Activated T-cell treated with anti-CD3 and anti-CD28 coated beads, Interleukin-2, amount 50 U/mL, for 1 hour (primary cell): ENCODE data around the gene MLXIP.
"Not testable (repeated sequence)": the region's sequence is repeated elsewhere in the genome, so short reads cannot be mapped to it uniquely, and the experiment has no call there.

Experiments used
- DNase-seq: peaks from one replicate; pipeline ENCODE4 v3.0.0-alpha.2; 2020

The MLXIP gene

DNA sequence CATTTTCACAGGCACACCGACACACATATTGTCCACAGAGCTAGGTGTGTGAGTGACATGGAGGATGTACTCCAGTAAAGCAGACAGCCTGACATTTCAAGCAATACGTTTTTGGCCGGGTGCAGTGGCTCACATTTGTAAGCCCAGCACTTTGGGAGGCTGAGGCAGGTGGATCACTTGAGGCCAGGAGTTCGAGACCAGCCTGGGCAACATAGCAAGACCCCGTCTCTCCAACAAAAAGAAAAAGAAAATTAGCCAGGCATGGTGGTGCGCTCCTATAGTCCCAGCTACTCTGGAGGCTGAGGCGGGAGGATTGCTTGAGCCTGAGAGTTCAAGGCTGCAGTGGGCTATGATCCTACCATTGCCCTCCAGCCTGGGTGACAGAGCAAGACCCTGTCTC is 22.1 kb upstream of the MLXIP start:
- DNase-seq: not testable (repeated sequence)

DNA sequence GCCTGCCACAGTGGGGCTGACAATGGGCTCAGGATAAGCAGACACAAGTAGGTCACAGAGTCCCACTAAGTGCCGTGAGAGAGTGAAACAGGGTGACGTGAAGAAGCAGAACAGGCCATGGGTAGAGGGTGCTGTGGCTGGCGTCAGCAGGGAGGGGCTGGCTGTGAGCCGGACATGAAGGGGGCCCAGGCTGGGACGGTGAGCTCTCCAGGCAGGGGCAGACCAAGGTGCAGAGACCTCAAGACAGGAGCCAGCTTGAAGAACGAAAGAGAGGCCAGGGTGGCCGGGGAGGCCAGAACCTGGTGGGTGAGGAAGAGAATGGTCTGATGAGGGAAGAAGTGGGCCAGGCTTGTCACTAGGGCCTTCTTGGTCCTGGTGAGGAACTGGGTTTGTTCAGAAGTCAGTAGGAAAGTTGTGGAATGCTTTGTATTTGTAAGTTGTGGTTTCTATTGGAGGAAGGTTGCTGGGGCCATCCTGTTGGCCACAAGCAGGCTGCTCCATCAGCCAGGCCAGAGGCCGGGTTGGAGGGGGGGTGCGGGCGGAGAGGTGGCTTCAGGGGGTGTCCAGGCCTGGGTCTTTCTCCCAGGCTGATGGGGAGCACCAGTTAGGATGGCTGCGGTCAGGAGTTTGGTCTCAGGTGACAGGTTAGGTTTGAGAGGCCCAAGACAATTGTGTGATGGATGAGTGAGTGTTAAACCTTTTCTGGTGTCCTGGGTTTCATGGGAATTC is 21.4 kb upstream of the MLXIP start:
- no peak for DNase-seq

GRCh38 chr12:122057769-122058168 is 20.8 kb upstream of the MLXIP start:
- DNase-seq: no peak

GRCh38 chr12:122058549-122059149 is 19.9 kb upstream of the MLXIP start:
- no peak for DNase-seq

DNA sequence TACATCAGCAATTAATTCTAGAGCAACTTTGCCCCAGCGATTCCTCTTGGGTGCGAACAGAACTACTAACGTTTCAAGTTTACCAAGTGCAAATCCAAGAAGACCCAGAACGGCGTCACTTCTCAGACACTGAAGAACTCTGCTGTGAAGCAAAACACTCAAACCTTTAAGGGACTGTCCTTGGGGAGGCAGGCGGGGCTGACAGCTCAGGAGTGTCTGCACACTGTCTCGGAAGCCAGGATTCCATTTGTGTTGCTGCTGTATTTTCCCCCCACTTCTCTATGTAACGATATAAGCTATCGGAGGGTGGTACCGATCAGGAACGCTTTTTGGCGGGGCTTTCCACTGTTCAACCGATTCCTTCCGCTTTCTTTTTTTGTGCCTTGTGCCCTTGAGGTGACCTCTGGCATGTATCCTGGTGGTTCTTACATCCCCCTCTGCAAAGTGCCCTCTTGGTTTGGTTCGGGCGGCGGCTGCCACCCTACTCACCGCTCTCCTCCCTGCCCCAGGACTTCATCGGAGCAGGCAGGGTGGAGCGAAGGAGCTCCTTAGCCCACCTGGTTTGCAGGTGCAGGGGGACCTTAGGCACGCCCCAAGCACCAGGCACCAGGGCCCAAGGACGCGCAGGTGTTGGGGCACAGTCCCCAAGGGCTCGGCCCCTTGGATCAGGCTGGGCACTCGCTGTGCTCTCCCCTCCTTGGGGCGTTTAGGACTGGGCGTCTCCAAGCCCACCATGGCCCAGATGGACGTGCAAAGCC is 19.2 kb upstream of the MLXIP start:
- no peak for DNase-seq

GRCh38 chr12:122060081-122060501 is 18.5 kb upstream of the MLXIP start:
- no peak for DNase-seq

DNA sequence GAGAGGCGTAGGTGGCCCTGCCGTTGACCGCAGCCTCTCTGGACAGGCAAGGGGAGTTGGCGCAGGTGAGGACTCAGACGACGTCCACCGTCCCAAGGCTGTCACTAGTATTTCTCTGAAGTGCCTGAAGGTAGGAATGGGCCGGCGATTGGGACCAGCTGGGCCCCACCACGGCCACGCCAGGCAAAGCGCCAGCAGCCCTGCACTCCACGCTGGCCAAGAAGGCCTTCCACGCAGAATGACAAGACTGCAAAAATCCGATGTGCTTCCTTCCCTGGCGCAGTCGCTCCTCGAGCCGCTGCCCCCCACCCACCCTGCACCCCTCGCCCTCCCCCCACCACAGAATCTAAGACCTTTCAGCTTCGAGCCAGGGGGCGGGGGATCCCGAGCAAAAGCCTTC is 17.3 kb upstream of the MLXIP start:
- DNase-seq: no peak

GRCh38 chr12:122062832-122063693 is 15.5 kb upstream of the MLXIP start:
- no peak for DNase-seq

GRCh38 chr12:122063694-122064024 is 14.9 kb upstream of the MLXIP start:
- no peak for DNase-seq

- DNase-seq: peak; percentile 37
These were observed 14.4 kb upstream of the MLXIP start for GRCh38 chr12:122064025-122064777.

- no peak for DNase-seq
These were observed 13.6 kb upstream of the MLXIP start for GRCh38 chr12:122064780-122065588.

GRCh38 chr12:122067548-122067947 is 11.0 kb upstream of the MLXIP start:
- DNase-seq: no peak

GRCh38 chr12:122067966-122068365 is 10.6 kb upstream of the MLXIP start:
- DNase-seq: peak; percentile 29

- no peak for DNase-seq
These were observed 6.3 kb upstream of the MLXIP start for GRCh38 chr12:122072031-122072970.

GRCh38 chr12:122073815-122074214 is 4.7 kb upstream of the MLXIP start:
- no peak for DNase-seq

GRCh38 chr12:122076743-122077495 is 1.6 kb upstream of the MLXIP start:
- DNase-seq: no peak

DNA sequence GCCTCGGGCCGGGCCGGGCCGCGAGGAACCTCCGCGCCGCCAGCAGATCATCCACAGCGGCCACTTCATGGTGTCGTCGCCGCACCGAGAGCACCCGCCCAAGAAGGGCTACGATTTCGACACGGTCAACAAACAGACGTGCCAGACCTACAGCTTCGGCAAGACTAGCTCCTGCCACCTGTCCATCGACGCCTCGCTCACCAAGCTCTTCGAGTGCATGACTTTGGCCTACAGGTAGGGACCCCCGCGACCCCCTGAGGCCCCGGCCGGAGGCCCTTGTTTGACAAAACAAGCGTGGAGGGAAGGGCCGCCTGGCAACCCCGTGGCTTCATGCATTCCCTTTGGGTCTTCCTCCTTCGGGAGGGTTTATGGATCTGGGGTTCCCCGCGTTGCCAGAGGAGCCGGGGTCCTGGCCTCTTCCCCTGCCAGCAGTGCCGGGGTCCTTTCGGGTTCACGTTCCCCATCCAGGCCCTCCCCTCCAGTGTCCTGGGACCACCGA is 526 bp downstream of the MLXIP start:
- peak; percentile 43 for DNase-seq

DNA sequence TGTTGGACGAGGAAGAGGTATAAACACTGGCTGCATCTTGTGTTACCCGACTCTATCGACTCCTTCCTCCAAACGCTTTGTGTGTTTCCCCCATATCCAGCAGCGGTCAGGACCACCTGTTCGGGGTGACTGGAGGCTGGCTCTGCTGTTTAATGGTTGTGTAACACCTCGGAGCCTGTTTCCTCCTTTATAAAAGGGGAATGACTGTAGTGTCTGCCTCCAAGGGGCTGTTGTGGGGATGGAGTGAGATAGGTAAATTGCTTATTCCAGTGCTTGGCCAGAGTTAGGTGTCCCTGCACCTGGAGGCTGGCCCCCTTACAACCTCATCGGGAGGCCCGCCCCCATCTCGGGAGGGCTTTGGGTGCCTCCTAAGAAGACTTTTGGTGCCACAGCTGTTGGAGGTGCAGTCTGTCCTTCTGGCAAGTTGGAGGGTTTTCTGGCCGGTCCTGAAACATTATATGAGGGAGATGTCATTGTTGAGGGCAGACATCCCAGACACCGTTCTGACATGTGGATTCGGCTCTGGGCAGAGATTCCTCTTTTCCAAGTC is 1.1 kb downstream of the MLXIP start:
- DNase-seq: no peak
